A549 (cell line): ENCODE results near the gene EVPLL.

ENCODE experiments used
- CEBPB ChIP-seq, 2 experiments: fragments of >200 bp in 1 of 2; sonication (Bioruptor Twin) in 1 of 2; formaldehyde crosslinking in 1 of 2; IDR thresholded peaks; 2 replicates each; pipeline ENCODE4 v1.6.1; 2012 to 2016
- CHD4 ChIP-seq: fragments of 200-600 bp; sonication (generic); IDR thresholded peaks from 2 replicates; pipeline ENCODE4 v1.6.1; 2016; ENCODE audit warnings: antibody characterized with exemption, mild to moderate bottlenecking, borderline replicate concordance
- HOXA7 ChIP-seq: fragments of 250-450 bp; sonication (Bioruptor Pico); IDR thresholded peaks from 2 replicates; pipeline ENCODE4 v1.5.0; 2020; ENCODE audit warnings: mild to moderate bottlenecking, moderate library complexity
- KDM1A ChIP-seq: fragments of 200-600 bp; sonication (generic); IDR thresholded peaks from 2 replicates; pipeline ENCODE4 v1.6.1; 2016; ENCODE audit warnings: low read depth, mild to moderate bottlenecking
- NR3C1 ChIP-seq: fragments of >200 bp; sonication (Bioruptor Twin); formaldehyde crosslinking; IDR thresholded peaks from 3 replicates; pipeline ENCODE4 v1.6.1; 2017
- POLR2A ChIP-seq: IDR thresholded peaks from 2 replicates; pipeline ENCODE4 v1.6.1; 2012; ENCODE audit warnings: mild to moderate bottlenecking, low read length
- RFX5 ChIP-seq: fragments of 450-650 bp; IDR thresholded peaks from 2 replicates; pipeline ENCODE4 v1.7.1; 2014; ENCODE audit warnings: antibody characterized with exemption, mild to moderate bottlenecking, moderate library complexity
- SMC3 ChIP-seq: fragments of >200 bp; sonication (Bioruptor Twin); formaldehyde crosslinking; IDR thresholded peaks from 3 replicates; pipeline ENCODE4 v1.6.1; 2018; ENCODE audit warnings: inconsistent platforms
- TFCP2L1 ChIP-seq: fragments of 250-450 bp; sonication (Bioruptor Pico); IDR thresholded peaks from 2 replicates; pipeline ENCODE4 v1.5.0; 2021; ENCODE audit warnings: mild to moderate bottlenecking
- ZFP36 ChIP-seq: fragments of 450-650 bp; IDR thresholded peaks from 2 replicates; pipeline ENCODE4 v1.6.1; 2014; ENCODE audit warnings: borderline replicate concordance; ENCODE audit not compliant: partially characterized antibody
- TF ChIP-seq, protein P1 (sequence below): IDR thresholded peaks from 2 replicates; pipeline ENCODE4 v1.6.1; 2012
- TF ChIP-seq, protein P2 (sequence below): fragments of >200 bp; sonication (Bioruptor Twin); formaldehyde crosslinking; IDR thresholded peaks from 3 replicates; pipeline ENCODE4 v1.5.1; 2016
- TF ChIP-seq, protein P3 (sequence below): IDR thresholded peaks from 2 replicates; pipeline ENCODE4 v1.6.1; 2012
- TF ChIP-seq, protein P4 (sequence below): fragments of 200-600 bp; sonication (generic); IDR thresholded peaks from 2 replicates; pipeline ENCODE4 v1.6.1; 2016; ENCODE audit warnings: antibody characterized with exemption, mild to moderate bottlenecking, moderate library complexity

DNA sequence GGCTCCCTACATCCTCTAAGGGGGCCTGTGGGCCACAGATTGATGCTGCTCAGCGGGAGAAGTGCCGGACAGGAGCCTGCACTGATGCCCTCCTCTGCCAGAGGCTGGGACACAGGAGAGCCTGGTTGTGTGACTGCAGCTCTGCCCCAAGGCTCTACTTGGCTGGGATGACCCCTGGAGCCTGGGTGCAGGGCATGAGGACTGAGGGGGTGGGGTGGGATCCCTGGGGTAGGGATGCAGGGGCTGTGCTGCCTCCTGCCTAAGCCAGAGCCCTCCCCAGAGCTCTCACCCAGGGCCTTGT is 577 bp downstream of the EVPLL start:
- TF ChIP-seq, protein P1, sequence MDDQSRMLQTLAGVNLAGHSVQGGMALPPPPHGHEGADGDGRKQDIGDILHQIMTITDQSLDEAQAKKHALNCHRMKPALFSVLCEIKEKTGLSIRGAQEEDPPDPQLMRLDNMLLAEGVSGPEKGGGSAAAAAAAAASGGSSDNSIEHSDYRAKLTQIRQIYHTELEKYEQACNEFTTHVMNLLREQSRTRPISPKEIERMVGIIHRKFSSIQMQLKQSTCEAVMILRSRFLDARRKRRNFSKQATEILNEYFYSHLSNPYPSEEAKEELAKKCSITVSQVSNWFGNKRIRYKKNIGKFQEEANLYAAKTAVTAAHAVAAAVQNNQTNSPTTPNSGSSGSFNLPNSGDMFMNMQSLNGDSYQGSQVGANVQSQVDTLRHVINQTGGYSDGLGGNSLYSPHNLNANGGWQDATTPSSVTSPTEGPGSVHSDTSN, result no peak
- TF ChIP-seq CHD4 (no peak), POLR2A (no peak), TFCP2L1 (no peak), KDM1A (no peak), SMC3 (no peak), ZFP36 (no peak), CEBPB (IDR thresholded peaks at IDR 0.05) (no peak), NR3C1 (no peak), RFX5 (no peak), HOXA7 (CRISPR knock-in tag) (no peak)
- TF ChIP-seq, protein P2, sequence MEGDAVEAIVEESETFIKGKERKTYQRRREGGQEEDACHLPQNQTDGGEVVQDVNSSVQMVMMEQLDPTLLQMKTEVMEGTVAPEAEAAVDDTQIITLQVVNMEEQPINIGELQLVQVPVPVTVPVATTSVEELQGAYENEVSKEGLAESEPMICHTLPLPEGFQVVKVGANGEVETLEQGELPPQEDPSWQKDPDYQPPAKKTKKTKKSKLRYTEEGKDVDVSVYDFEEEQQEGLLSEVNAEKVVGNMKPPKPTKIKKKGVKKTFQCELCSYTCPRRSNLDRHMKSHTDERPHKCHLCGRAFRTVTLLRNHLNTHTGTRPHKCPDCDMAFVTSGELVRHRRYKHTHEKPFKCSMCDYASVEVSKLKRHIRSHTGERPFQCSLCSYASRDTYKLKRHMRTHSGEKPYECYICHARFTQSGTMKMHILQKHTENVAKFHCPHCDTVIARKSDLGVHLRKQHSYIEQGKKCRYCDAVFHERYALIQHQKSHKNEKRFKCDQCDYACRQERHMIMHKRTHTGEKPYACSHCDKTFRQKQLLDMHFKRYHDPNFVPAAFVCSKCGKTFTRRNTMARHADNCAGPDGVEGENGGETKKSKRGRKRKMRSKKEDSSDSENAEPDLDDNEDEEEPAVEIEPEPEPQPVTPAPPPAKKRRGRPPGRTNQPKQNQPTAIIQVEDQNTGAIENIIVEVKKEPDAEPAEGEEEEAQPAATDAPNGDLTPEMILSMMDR, result 0 out of 3 replicates have a peak, but pooled peaks have one; percentile 30
- TF ChIP-seq, protein P3, sequence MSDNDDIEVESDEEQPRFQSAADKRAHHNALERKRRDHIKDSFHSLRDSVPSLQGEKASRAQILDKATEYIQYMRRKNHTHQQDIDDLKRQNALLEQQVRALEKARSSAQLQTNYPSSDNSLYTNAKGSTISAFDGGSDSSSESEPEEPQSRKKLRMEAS, result no peak
- TF ChIP-seq, protein P4, sequence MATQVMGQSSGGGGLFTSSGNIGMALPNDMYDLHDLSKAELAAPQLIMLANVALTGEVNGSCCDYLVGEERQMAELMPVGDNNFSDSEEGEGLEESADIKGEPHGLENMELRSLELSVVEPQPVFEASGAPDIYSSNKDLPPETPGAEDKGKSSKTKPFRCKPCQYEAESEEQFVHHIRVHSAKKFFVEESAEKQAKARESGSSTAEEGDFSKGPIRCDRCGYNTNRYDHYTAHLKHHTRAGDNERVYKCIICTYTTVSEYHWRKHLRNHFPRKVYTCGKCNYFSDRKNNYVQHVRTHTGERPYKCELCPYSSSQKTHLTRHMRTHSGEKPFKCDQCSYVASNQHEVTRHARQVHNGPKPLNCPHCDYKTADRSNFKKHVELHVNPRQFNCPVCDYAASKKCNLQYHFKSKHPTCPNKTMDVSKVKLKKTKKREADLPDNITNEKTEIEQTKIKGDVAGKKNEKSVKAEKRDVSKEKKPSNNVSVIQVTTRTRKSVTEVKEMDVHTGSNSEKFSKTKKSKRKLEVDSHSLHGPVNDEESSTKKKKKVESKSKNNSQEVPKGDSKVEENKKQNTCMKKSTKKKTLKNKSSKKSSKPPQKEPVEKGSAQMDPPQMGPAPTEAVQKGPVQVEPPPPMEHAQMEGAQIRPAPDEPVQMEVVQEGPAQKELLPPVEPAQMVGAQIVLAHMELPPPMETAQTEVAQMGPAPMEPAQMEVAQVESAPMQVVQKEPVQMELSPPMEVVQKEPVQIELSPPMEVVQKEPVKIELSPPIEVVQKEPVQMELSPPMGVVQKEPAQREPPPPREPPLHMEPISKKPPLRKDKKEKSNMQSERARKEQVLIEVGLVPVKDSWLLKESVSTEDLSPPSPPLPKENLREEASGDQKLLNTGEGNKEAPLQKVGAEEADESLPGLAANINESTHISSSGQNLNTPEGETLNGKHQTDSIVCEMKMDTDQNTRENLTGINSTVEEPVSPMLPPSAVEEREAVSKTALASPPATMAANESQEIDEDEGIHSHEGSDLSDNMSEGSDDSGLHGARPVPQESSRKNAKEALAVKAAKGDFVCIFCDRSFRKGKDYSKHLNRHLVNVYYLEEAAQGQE, result no peak
